ENCODE results near the gene FKBP4. TPM values are rescaled to one million over a fixed set of nuclear protein-coding genes. Genes with fewer than 3 reads are reported as not detected.

FKBP4 gene
- total and polyA plus RNA-seq, 3 donors from 2014 or later, result 64.2 to 154 (median 74.9) TPM

DNA sequence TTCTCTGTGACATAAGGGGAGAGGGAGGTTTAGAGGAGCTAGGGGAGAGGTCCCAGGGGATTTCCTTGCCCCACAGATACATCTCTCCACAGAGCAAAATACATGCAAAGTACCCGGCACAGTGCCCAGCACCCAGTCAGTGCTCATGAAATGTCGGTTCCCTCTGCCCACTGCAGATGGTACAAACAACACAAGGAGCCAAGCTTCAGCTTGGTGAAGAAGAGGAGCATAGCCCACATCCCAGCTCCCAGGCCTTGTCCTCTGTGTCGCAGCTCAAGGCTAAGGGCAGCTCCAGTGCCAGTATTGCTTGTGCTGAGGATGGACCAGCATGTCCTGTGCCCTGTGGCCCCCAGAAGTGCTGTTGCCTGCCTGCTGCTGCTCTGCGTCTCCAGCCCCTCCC lies 35.0 kb upstream of the FKBP4 start:
- no peaks in the 10 kb centered on the region for H3K27me3 ChIP-seq
- no peaks in the 10 kb centered on the region for H3K36me3 ChIP-seq (ENCODE audit: low read depth, missing control alignments)
- no peak overlapping the region for H3K4me3 ChIP-seq
- no peaks in the 10 kb centered on the region for H3K9me3 ChIP-seq
- H3K27ac ChIP-seq, result no peak overlapping the region
- no peak for TF ChIP-seq POLR2A (IDR thresholded peaks at IDR 0.05)
- TF ChIP-seq, protein P1, sequence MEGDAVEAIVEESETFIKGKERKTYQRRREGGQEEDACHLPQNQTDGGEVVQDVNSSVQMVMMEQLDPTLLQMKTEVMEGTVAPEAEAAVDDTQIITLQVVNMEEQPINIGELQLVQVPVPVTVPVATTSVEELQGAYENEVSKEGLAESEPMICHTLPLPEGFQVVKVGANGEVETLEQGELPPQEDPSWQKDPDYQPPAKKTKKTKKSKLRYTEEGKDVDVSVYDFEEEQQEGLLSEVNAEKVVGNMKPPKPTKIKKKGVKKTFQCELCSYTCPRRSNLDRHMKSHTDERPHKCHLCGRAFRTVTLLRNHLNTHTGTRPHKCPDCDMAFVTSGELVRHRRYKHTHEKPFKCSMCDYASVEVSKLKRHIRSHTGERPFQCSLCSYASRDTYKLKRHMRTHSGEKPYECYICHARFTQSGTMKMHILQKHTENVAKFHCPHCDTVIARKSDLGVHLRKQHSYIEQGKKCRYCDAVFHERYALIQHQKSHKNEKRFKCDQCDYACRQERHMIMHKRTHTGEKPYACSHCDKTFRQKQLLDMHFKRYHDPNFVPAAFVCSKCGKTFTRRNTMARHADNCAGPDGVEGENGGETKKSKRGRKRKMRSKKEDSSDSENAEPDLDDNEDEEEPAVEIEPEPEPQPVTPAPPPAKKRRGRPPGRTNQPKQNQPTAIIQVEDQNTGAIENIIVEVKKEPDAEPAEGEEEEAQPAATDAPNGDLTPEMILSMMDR (IDR thresholded peaks at IDR 0.05), result no peak
- no peak for DNase-seq
- 89 to 90% methylated on average over 3 to 4 of the region's 4 CpGs for WGBS, 2 donors
- no peaks in the 10 kb centered on the region for H3K4me1 ChIP-seq
- intact Hi-C loops (cut with DNase I; ENCODE audit: low total_unique reads), result no loop called here

- no peak overlapping the region for H3K27ac ChIP-seq
- H3K4me3 ChIP-seq, result no peak overlapping the region
- H3K4me1 ChIP-seq, result no peaks in the 10 kb centered on the region
- no peak for DNase-seq
- TF ChIP-seq, protein P1 (IDR thresholded peaks at IDR 0.05), result no peak
- no peak for TF ChIP-seq POLR2A (IDR thresholded peaks at IDR 0.05)
- no peaks in the 10 kb centered on the region for H3K27me3 ChIP-seq
- no peaks in the 10 kb centered on the region for H3K9me3 ChIP-seq
- intact Hi-C loops (cut with DNase I; ENCODE audit: low total_unique reads), result no loop called here
- no peaks in the 10 kb centered on the region for H3K36me3 ChIP-seq (ENCODE audit: low read depth, missing control alignments)
Measured at GRCh38 chr12:2764398-2764797, 30.4 kb upstream of the FKBP4 start.

DNA sequence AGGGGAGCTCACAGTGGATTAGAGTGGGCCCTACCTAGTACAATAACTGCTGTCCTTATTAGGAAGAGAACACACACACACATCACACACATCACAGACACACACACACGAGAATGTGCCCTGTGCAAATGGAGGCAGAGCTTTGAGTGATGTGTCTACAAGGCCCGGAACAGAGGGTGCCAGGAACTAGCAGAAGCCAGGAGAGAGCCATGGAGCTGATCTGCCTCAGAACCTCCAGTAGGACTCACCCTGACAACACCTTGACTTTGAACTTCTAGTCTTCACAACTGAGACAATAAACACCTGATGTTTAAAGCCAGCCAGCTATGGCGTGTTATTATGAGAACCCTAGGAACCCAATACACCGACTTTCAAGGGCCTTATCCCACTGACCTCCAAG lies 29.7 kb upstream of the FKBP4 start:
- H3K27me3 ChIP-seq, result no peaks in the 10 kb centered on the region
- H3K4me3 ChIP-seq, result no peak overlapping the region
- H3K27ac ChIP-seq, result no peak overlapping the region
- DNase-seq, result no peak
- no peak for TF ChIP-seq POLR2A (IDR thresholded peaks at IDR 0.05)
- TF ChIP-seq, protein P1 (IDR thresholded peaks at IDR 0.05), result no peak
- intact Hi-C loops (cut with DNase I; ENCODE audit: low total_unique reads), result no loop called here
- H3K9me3 ChIP-seq, result no peaks in the 10 kb centered on the region
- WGBS, 2 donors, result 88 to 90% methylated on average over 4 of the region's 4 CpGs
- no peaks in the 10 kb centered on the region for H3K36me3 ChIP-seq (ENCODE audit: low read depth, missing control alignments)
- no peaks in the 10 kb centered on the region for H3K4me1 ChIP-seq

GRCh38 chr12:2765608-2766007 lies 29.2 kb upstream of the FKBP4 start:
- H3K4me1 ChIP-seq, result no peaks in the 10 kb centered on the region
- H3K36me3 ChIP-seq (ENCODE audit: low read depth, missing control alignments), result no peaks in the 10 kb centered on the region
- no peak for DNase-seq
- TF ChIP-seq, protein P1 (IDR thresholded peaks at IDR 0.05), result no peak
- no peak for TF ChIP-seq POLR2A (IDR thresholded peaks at IDR 0.05)
- no peaks in the 10 kb centered on the region for H3K9me3 ChIP-seq
- H3K27me3 ChIP-seq, result no peaks in the 10 kb centered on the region
- intact Hi-C loops (cut with DNase I; ENCODE audit: low total_unique reads), result no loop called here
- no peak overlapping the region for H3K4me3 ChIP-seq
- 91 to 94% methylated on average over 6 of the region's 6 CpGs for WGBS, 2 donors
- H3K27ac ChIP-seq, result no peak overlapping the region

DNA sequence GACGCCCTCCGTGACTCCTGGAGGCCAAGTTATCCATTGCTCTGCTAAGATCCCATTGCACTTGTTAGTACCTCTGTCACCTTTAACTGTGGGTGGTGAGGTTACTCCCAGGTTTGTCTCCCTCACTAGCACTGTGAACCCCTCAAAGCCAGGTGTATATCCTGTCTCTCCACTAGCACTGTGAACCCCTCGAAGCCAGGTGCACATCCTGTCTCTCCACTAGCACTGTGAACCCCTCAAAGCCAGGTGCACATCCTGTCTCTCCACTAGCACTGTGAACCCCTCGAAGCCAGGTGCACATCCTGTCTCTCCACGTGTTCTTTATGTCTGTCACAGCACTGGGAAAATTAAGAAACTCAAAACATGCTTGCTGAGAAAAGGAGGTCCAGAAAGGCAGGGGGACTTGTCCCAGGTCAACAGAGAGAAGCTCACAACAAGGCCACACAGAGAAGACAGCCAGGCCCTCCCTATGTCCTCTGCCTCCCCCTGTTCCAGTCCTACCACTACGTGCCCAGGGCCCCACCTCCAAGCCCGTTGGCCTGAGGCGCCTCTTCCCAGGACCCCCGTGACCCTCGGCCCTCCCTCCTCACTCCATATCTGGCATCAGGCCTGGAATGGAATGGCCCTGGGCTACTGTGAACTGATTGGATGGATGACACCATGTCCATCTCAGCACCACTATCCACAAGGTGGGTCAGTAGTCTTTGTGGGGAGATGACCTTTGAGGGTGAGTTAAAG lies 26.4 kb upstream of the FKBP4 start:
- no peak for TF ChIP-seq POLR2A (IDR thresholded peaks at IDR 0.05)
- TF ChIP-seq, protein P1 (IDR thresholded peaks at IDR 0.05), result no peak
- no peak overlapping the region for H3K27ac ChIP-seq
- intact Hi-C loops (cut with DNase I; ENCODE audit: low total_unique reads), result no loop called here

More for the DNA sequence above, 26.4 kb upstream of the FKBP4 start:
- no peaks in the 10 kb centered on the region for H3K9me3 ChIP-seq
- no peaks in the 10 kb centered on the region for H3K4me1 ChIP-seq
- no peak for DNase-seq
- H3K27me3 ChIP-seq, result no peaks in the 10 kb centered on the region
- WGBS, 2 donors, result 72 to 77% methylated on average over 10 of the region's 10 CpGs
- no peak overlapping the region for H3K4me3 ChIP-seq
- no peaks in the 10 kb centered on the region for H3K36me3 ChIP-seq (ENCODE audit: low read depth, missing control alignments)
